ENCODE results near the gene UBE2S. TPM values are rescaled to one million over a fixed set of nuclear protein-coding genes. Genes with fewer than 3 reads are reported as not detected.
"Not testable (repeated sequence)": the region's sequence is repeated elsewhere in the genome, so short reads cannot be mapped to it uniquely, and the experiment has no call there.

The UBE2S gene
- total RNA-seq (2021) (509 and 587 TPM in 2 replicates), Bru-seq, nascent RNA (percentile 89 among the genes with signal in this experiment), BruChase-seq, experiment 1, labeled RNA remaining after a 2-hour chase (percentile 80 among the genes with signal in this experiment), BruChase-seq, experiment 2, labeled RNA remaining after a 6-hour chase (percentile 88 among the genes with signal in this experiment)
- long read RNA-seq, transcript UBE2S-201 (4 exons, 2,548 nt) = major isoform, 1,855 of 1,932 reads
- long read RNA-seq, transcript UBE2S-202 (5 exons, 743 nt) = minor isoform, 27 of 1,932 reads
- long read RNA-seq, partial matches to known transcripts = 6 of 1,932 reads
- long read RNA-seq, other reads (novel, unspliced or antisense) = 44 of 1,932 reads

GRCh38 chr19:55407550-55407799 lies at the start of gene UBE2S:
TSS of gene UBE2S (minus strand) at chr19:55407788. CDS start at chr19:55407589, 199 bp downstream.
- CTCF ChIA-PET = interaction anchor here (0.6 to 0.7 kb wide), 2 partner anchors 10 to 223 kb away, joined by 3 read pairs; no protein-coding TSS in a partner anchor
- H3K27me3 ChIP-seq (replicated peaks; ENCODE audit: insufficient read depth, low read depth, low read length, poor library complexity); H3K9me3 ChIP-seq (ENCODE audit: low read depth, low read length, poor library complexity, severe bottlenecking); DNase-seq (ENCODE audit: low spot score); BruUV-seq (replicated peaks): not testable (repeated sequence)
- peaks cover 25% of the 10 kb centered on the region for H3K4me1 ChIP-seq (ENCODE audit: insufficient read depth, low read length, poor library complexity, severe bottlenecking)
- H3K27ac ChIP-seq (ENCODE audit: low read depth, low read length, poor library complexity, severe bottlenecking) = peak within 1 kb of the TSS; percentile 100
- POLR2A ChIA-PET (ENCODE audit: low non-redundant PET) = interaction anchor here (0.6 to 0.9 kb wide), 4 partner anchors 17 to 149 kb away, joined by 3 to 12 read pairs (median 6); partner anchors contain the start of gene PPP6R1
- intact Hi-C loops (cut with micrococcal nuclease; ENCODE audit: unreplicated experiment) = loop anchor here (5.0 kb wide), 1 partner anchor 195 kb away; the partner anchor contains the start of gene ZNF524
- peak within 1 kb of the TSS; percentile 98 for H3K4me3 ChIP-seq (ENCODE audit: low read depth, low read length, poor library complexity, severe bottlenecking)
- peaks cover 42% of the 10 kb centered on the region for H3K36me3 ChIP-seq (ENCODE audit: insufficient read depth, low read length, poor library complexity, severe bottlenecking)

GRCh38 chr19:55456347-55456746 lies 48.8 kb upstream of the UBE2S start:
- Histone ChIP-seq H3K27ac (ENCODE audit: low read depth, low read length, poor library complexity, severe bottlenecking) (no peak overlapping the region), H3K9me3 (ENCODE audit: low read depth, low read length, poor library complexity, severe bottlenecking) (no peaks in the 10 kb centered on the region), H3K36me3 (ENCODE audit: insufficient read depth, low read length, poor library complexity, severe bottlenecking) (no peaks in the 10 kb centered on the region), H3K4me1 (ENCODE audit: insufficient read depth, low read length, poor library complexity, severe bottlenecking) (peaks cover 45% of the 10 kb centered on the region), H3K27me3 (replicated peaks; ENCODE audit: insufficient read depth, low read depth, low read length, poor library complexity) (peaks cover 11% of the 10 kb centered on the region), H3K4me3 (ENCODE audit: low read depth, low read length, poor library complexity, severe bottlenecking) (no peak overlapping the region)
- TF ChIP-seq EZH2 (IDR thresholded peaks at IDR 0.05; ENCODE audit: borderline replicate concordance, low read depth, low read length, poor library complexity, severe bottlenecking) = no peak
- TF ChIP-seq, protein P1, sequence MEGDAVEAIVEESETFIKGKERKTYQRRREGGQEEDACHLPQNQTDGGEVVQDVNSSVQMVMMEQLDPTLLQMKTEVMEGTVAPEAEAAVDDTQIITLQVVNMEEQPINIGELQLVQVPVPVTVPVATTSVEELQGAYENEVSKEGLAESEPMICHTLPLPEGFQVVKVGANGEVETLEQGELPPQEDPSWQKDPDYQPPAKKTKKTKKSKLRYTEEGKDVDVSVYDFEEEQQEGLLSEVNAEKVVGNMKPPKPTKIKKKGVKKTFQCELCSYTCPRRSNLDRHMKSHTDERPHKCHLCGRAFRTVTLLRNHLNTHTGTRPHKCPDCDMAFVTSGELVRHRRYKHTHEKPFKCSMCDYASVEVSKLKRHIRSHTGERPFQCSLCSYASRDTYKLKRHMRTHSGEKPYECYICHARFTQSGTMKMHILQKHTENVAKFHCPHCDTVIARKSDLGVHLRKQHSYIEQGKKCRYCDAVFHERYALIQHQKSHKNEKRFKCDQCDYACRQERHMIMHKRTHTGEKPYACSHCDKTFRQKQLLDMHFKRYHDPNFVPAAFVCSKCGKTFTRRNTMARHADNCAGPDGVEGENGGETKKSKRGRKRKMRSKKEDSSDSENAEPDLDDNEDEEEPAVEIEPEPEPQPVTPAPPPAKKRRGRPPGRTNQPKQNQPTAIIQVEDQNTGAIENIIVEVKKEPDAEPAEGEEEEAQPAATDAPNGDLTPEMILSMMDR (conservative IDR thresholded peaks at IDR 0.05; ENCODE audit: low read depth, low read length) = no peak
- DNase-seq (ENCODE audit: low spot score) = no peak
- ChIA-PET CTCF (no interaction called here), POLR2A (ENCODE audit: low non-redundant PET) (no interaction called here)
- no TSS peak for BruUV-seq (replicated peaks)
- intact Hi-C loops (cut with micrococcal nuclease; ENCODE audit: unreplicated experiment) = no loop called here

- no peak for DNase-seq (ENCODE audit: low spot score)
- no peak overlapping the region for H3K4me3 ChIP-seq (ENCODE audit: low read depth, low read length, poor library complexity, severe bottlenecking)
- H3K27me3 ChIP-seq (replicated peaks; ENCODE audit: insufficient read depth, low read depth, low read length, poor library complexity) = peaks cover 18% of the 10 kb centered on the region
- BruUV-seq (replicated peaks) = no TSS peak
- CTCF ChIA-PET = no interaction called here
- H3K36me3 ChIP-seq (ENCODE audit: insufficient read depth, low read length, poor library complexity, severe bottlenecking) = no peaks in the 10 kb centered on the region
- no peak overlapping the region for H3K27ac ChIP-seq (ENCODE audit: low read depth, low read length, poor library complexity, severe bottlenecking)
- H3K4me1 ChIP-seq (ENCODE audit: insufficient read depth, low read length, poor library complexity, severe bottlenecking) = peaks cover 41% of the 10 kb centered on the region
- H3K9me3 ChIP-seq (ENCODE audit: low read depth, low read length, poor library complexity, severe bottlenecking) = no peaks in the 10 kb centered on the region
- POLR2A ChIA-PET (ENCODE audit: low non-redundant PET) = no interaction called here
- intact Hi-C loops (cut with micrococcal nuclease; ENCODE audit: unreplicated experiment) = no loop called here
- no peak for TF ChIP-seq EZH2 (IDR thresholded peaks at IDR 0.05; ENCODE audit: borderline replicate concordance, low read depth, low read length, poor library complexity, severe bottlenecking)
- TF ChIP-seq, protein P1 (conservative IDR thresholded peaks at IDR 0.05; ENCODE audit: low read depth, low read length) = no peak
These were observed 48.1 kb upstream of the UBE2S start for GRCh38 chr19:55455576-55456235.

Data from A673 (cell line).